Lung (tissue), 12 donors: ENCODE data around the gene CRYGN. TPM values are rescaled to one million over a fixed set of nuclear protein-coding genes. Genes with fewer than 3 reads are reported as not detected.

Source experiments
- ATAC-seq: fragments of 200-7000 bp; cut with Tn5 transposase; one replicate; pipeline ENCODE4 v1.9.1; 2020; ENCODE audit warnings: moderate number of reproducible peaks; ENCODE audit not compliant: insufficient read depth, low FRiP score
- DNase-seq, 3 donors: peaks; one replicate each; pipeline ENCODE4 v3.0.0-alpha.2; 2013 to 2017
- H3K27ac ChIP-seq, 2 donors: one replicate each; pipeline ENCODE4 v1.5.1; 2013; ENCODE audit warnings: mild to moderate bottlenecking in 2 of 2, moderate library complexity in 2 of 2, control low read depth in 1 of 2, inconsistent platforms in 1 of 2, low read depth in 1 of 2, low read length in 1 of 2
- H3K27me3 ChIP-seq, 3 donors: one replicate each; pipeline ENCODE4 v1.5.1; 2013; ENCODE audit warnings: low read length in 2 of 3; ENCODE audit not compliant: control insufficient read depth in 3 of 3, insufficient read depth in 3 of 3
- H3K36me3 ChIP-seq, 4 donors: one replicate each; pipeline ENCODE4 v1.5.1; 2013; ENCODE audit warnings: low read length in 4 of 4, mild to moderate bottlenecking in 1 of 4, moderate library complexity in 1 of 4; ENCODE audit not compliant: control insufficient read depth in 4 of 4, insufficient read depth in 4 of 4
- H3K4me1 ChIP-seq, 5 donors: one replicate each; pipeline ENCODE4 v1.5.1; 2013; ENCODE audit warnings: low read length in 5 of 5, mild to moderate bottlenecking in 2 of 5, moderate library complexity in 1 of 5; ENCODE audit not compliant: control insufficient read depth in 5 of 5, insufficient read depth in 5 of 5
- H3K4me3 ChIP-seq: one replicate; pipeline ENCODE4 v1.5.1; 2013; ENCODE audit warnings: mild to moderate bottlenecking, control low read depth, moderate library complexity
- H3K9ac ChIP-seq, 2 donors: one replicate each; pipeline ENCODE4 v1.5.1; 2013; ENCODE audit warnings: low read length in 2 of 2, control low read depth in 1 of 2; ENCODE audit not compliant: insufficient read depth in 1 of 2
- H3K9me3 ChIP-seq, 4 donors: one replicate each; pipeline ENCODE4 v1.5.1; 2013; ENCODE audit warnings: low read length in 3 of 4, mild to moderate bottlenecking in 1 of 4, moderate library complexity in 1 of 4; ENCODE audit not compliant: control insufficient read depth in 4 of 4, insufficient read depth in 3 of 4
- CTCF ChIP-seq: IDR thresholded peaks from 2 replicates; pipeline ENCODE4 v1.5.1; 2012; ENCODE audit warnings: mild to moderate bottlenecking; ENCODE audit errors: control extremely low read depth, extremely low read depth
- WGBS, 2 donors: extraction: QIAGEN DNeasy Blood & Tissue Kit; methylation state at CpG; one replicate each; pipeline ENCODE4 v1.1.7; 2013; 5-methylcytosine and 5-hydroxymethylcytosine counted together
- polyA plus RNA-seq, 2 donors: library from polyadenylated mRNA; stranded (reverse); fragments of 200-250 nt; gene quantifications; one replicate each; pipeline ENCODE4 v1.2.1, GENCODE V29; 2013
- total RNA-seq, 2 donors: library from RNA; depleted of rRNA in 1 of 2; stranded (reverse); fragments of >200 nt in 1 of 2; gene quantifications; one replicate each; pipeline ENCODE4 v1.2.1, GENCODE V29; 2014 to 2021
- donor health status: control.
- donor health status: control.
- donor health status: Bipolar disorder and iron deficiency.
- donor health status: healthy.
- donor health status: DM: yes; HTN: yes; CAD: no.

Gene CRYGN
- total and polyA plus RNA-seq, 4 donors = 0.07 to 0.34 (median 0.28) TPM; not detected in 1

GRCh38 chr7:151447901-151448260, 7.9 kb upstream of the CRYGN start:
- Histone ChIP-seq H3K4me3 (peak overlapping the region; percentile 22), H3K9ac (no peak overlapping the region), H3K36me3 (no peaks in the 10 kb centered on the region), H3K27ac (peak overlapping the region in 1 of 2 donors; percentile 9), H3K4me1 (peaks cover 0 to 6% (median 0%) of the 10 kb centered on the region in 5 donors), H3K9me3 (no peaks in the 10 kb centered on the region), H3K27me3 (peaks cover 0 to 2% (median 0%) of the 10 kb centered on the region in 3 donors)
- no peak for ATAC-seq
- 51 to 54% methylated on average over 26 of the region's 26 CpGs for WGBS, 2 donors
- TF ChIP-seq CTCF = no peak
- DNase-seq = no peak

GRCh38 chr7:151447312-151447711, 7.4 kb upstream of the CRYGN start:
- Histone ChIP-seq H3K36me3 (no peaks in the 10 kb centered on the region), H3K4me3 (no peak overlapping the region), H3K27me3 (peaks cover 0 to 2% (median 0%) of the 10 kb centered on the region in 3 donors), H3K27ac (no peak overlapping the region), H3K9me3 (no peaks in the 10 kb centered on the region), H3K4me1 (peaks cover 0 to 6% (median 0%) of the 10 kb centered on the region in 5 donors), H3K9ac (no peak overlapping the region)
- 95 to 97% methylated on average over 18 of the region's 18 CpGs for WGBS, 2 donors
- DNase-seq = no peak
- no peak for TF ChIP-seq CTCF
- ATAC-seq = no peak

GRCh38 chr7:151446412-151446811, 6.5 kb upstream of the CRYGN start:
- ATAC-seq = no peak
- TF ChIP-seq CTCF = no peak
- Histone ChIP-seq H3K27me3 (no peaks in the 10 kb centered on the region), H3K9me3 (no peaks in the 10 kb centered on the region), H3K9ac (no peak overlapping the region), H3K36me3 (no peaks in the 10 kb centered on the region), H3K27ac (no peak overlapping the region), H3K4me1 (peaks cover 0 to 6% (median 0%) of the 10 kb centered on the region in 5 donors), H3K4me3 (no peak overlapping the region)
- 92 to 96% methylated on average over 2 of the region's 2 CpGs for WGBS, 2 donors
- DNase-seq = no peak

GRCh38 chr7:151444632-151445031, 4.7 kb upstream of the CRYGN start:
- Histone ChIP-seq H3K27me3 (no peaks in the 10 kb centered on the region), H3K4me1 (peaks cover 0 to 11% (median 2%) of the 10 kb centered on the region in 5 donors), H3K4me3 (no peak overlapping the region), H3K36me3 (no peaks in the 10 kb centered on the region), H3K9me3 (no peaks in the 10 kb centered on the region), H3K27ac (no peak overlapping the region), H3K9ac (no peak overlapping the region)
- TF ChIP-seq CTCF = no peak
- WGBS, 2 donors = 87 to 93% methylated on average over 1 of the region's 1 CpG
- ATAC-seq (no peak), DNase-seq (no peak)
